B cell (primary cell): Measurements from ENCODE around the gene KDM5B. TPM values are rescaled to one million over a fixed set of nuclear protein-coding genes. Genes with fewer than 3 reads are reported as not detected.

Experiments
- ATAC-seq: fragments of 200-7000 bp; cut with Tn5 transposase; one replicate; pipeline ENCODE4 v1.10.0; 2021; ENCODE audit warnings: low read depth, mild to moderate bottlenecking, moderate number of reproducible peaks, moderate library complexity
- CTCF ChIA-PET: fragments of 350-600 bp; sonication (Branson Sonifier 250); formaldehyde crosslinking; loops from one replicate; lab custom pipeline; 2021; ENCODE audit warnings: antibody characterized with exemption, inconsistent platforms; lab: Charles Lee
- POLR2A ChIA-PET: fragments of 350-600 bp; sonication (Branson Sonifier 250); formaldehyde crosslinking; loops from one replicate; lab custom pipeline; 2021; ENCODE audit warnings: antibody characterized with exemption; lab: Charles Lee
- DNase-seq: peaks from one replicate; pipeline ENCODE4 v3.0.0; 2013
- H2AFZ ChIP-seq: 2 replicates; pipeline ENCODE4 v1.6.1; 2012; ENCODE audit warnings: mild to moderate bottlenecking, low read depth, low read length; ENCODE audit not compliant: insufficient read depth, poor library complexity, severe bottlenecking
- H3K27ac ChIP-seq, 2 donors: 1 replicate in 1 of 2; 2 replicates in 1 of 2; pipeline ENCODE4 v1.5.1; 2012 to 2013; ENCODE audit warnings: low read length in 2 of 2, mild to moderate bottlenecking in 2 of 2, moderate library complexity in 1 of 2
- H3K27me3 ChIP-seq, 4 experiments: fragments of 200-600 bp in 1 of 4; sonication (generic) in 1 of 4; replicated peaks in 1 of 4; 1 replicate in 2 of 4; 2 replicates in 2 of 4; pipeline versions ENCODE4 v1.6.1 to v1.7.0; 2013 to 2016; ENCODE audit warnings: low read length in 3 of 4, mild to moderate bottlenecking in 2 of 4, mixed read lengths in 1 of 4, moderate library complexity in 1 of 4; ENCODE audit not compliant: insufficient read depth in 4 of 4, control insufficient read depth in 3 of 4; ENCODE audit errors: control extremely low read depth in 1 of 4
- H3K36me3 ChIP-seq, 2 experiments: replicated peaks in 1 of 2; 1 replicate in 1 of 2; 2 replicates in 1 of 2; pipeline versions ENCODE4 v1.6.1 to v1.7.1; 2013; ENCODE audit warnings: low read length in 1 of 2; ENCODE audit not compliant: insufficient read depth in 2 of 2, control insufficient read depth in 1 of 2; ENCODE audit errors: control extremely low read depth in 1 of 2, extremely low read depth in 1 of 2
- H3K4me1 ChIP-seq, 2 donors: fragments of 200-600 bp in 1 of 2; sonication (generic) in 1 of 2; 1 replicate in 1 of 2; 2 replicates in 1 of 2; pipeline versions ENCODE4 v1.5.1 to v1.6.1; 2013 to 2017; ENCODE audit warnings: low read length in 2 of 2; ENCODE audit not compliant: control insufficient read depth in 2 of 2, insufficient read depth in 2 of 2
- H3K4me2 ChIP-seq: replicated peaks from 2 replicates; pipeline ENCODE3; 2012; ENCODE audit warnings: mild to moderate bottlenecking, low read depth, low read length; ENCODE audit not compliant: poor library complexity, severe bottlenecking
- H3K4me3 ChIP-seq, 5 experiments: fragments of 200-600 bp in 1 of 5; sonication (generic) in 1 of 5; 1 replicate in 3 of 5; 2 replicates in 2 of 5; pipeline versions ENCODE4 v1.5.1 to v1.7.0; 2011 to 2016; ENCODE audit warnings: low read length in 4 of 5, mild to moderate bottlenecking in 4 of 5, low read depth in 2 of 5, control low read depth in 1 of 5, moderate library complexity in 1 of 5; ENCODE audit not compliant: insufficient read depth in 1 of 5; ENCODE audit errors: control extremely low read depth in 1 of 5, extremely low read depth in 1 of 5
- H3K79me2 ChIP-seq: fragments of 200-600 bp; sonication (generic); one replicate; pipeline ENCODE4 v1.6.0; 2016; ENCODE audit warnings: low read length; ENCODE audit not compliant: control insufficient read depth, insufficient read depth
- H3K9ac ChIP-seq: fragments of 200-600 bp; sonication (generic); 2 replicates; pipeline ENCODE4 v1.6.1; 2017; ENCODE audit warnings: mild to moderate bottlenecking, low read length, moderate library complexity
- H3K9me3 ChIP-seq, 3 donors: one replicate each; pipeline versions ENCODE4 v1.6.1 to v1.7.1; 2013; ENCODE audit warnings: low read length in 2 of 3; ENCODE audit not compliant: control insufficient read depth in 2 of 3, insufficient read depth in 1 of 3; ENCODE audit errors: control extremely low read depth in 1 of 3
- H4K20me1 ChIP-seq: 2 replicates; pipeline ENCODE4 v1.6.0; 2012; ENCODE audit warnings: mild to moderate bottlenecking, low read length; ENCODE audit not compliant: insufficient read depth, control insufficient read depth, poor library complexity, severe bottlenecking
- H3K27ac Mint-ChIP-seq: one replicate; pipeline ENCODE4 v1.8.0; 2021; ENCODE audit warnings: mixed read lengths
- H3K27me3 Mint-ChIP-seq: one replicate; pipeline ENCODE4 v1.8.0; 2021; ENCODE audit warnings: mixed read lengths
- H3K4me1 Mint-ChIP-seq: one replicate; pipeline ENCODE4 v1.8.0; 2021; ENCODE audit warnings: mixed read lengths
- H3K4me3 Mint-ChIP-seq: one replicate; pipeline ENCODE4 v1.8.0; 2021; ENCODE audit warnings: mixed read lengths
- H3K9me3 Mint-ChIP-seq: one replicate; pipeline ENCODE4 v1.8.0; 2022; ENCODE audit warnings: mixed read lengths; ENCODE audit not compliant: insufficient read depth
- CTCF ChIP-seq: fragments of 200-600 bp; IDR thresholded peaks from one replicate; pipeline ENCODE4 v1.8.0; 2022; ENCODE audit warnings: antibody characterized with exemption, mild to moderate bottlenecking
- EZH2 ChIP-seq: IDR thresholded peaks from 2 replicates; pipeline ENCODE4 v1.6.1; 2012; ENCODE audit warnings: borderline replicate concordance, low read depth, mild to moderate bottlenecking, moderate library complexity, low read length; ENCODE audit not compliant: insufficient read depth, poor library complexity, severe bottlenecking
- WGBS: methylation state at CpG from one replicate; pipeline ENCODE4 v1.1.5; 2013; ENCODE audit warnings: missing lambda C conversion rate; ENCODE audit not compliant: insufficient coverage; 5-methylcytosine and 5-hydroxymethylcytosine counted together
- intact Hi-C: fragments of 100-400 bp; cut with micrococcal nuclease; formaldehyde crosslinking; loops from one replicate; pipeline ENCODE4 v1.10.0; 2022
- polyA plus RNA-seq: library from polyadenylated mRNA; depleted of rRNA; stranded (reverse); fragments of >200 nt; gene quantifications from 2 replicates; pipeline ENCODE4 v1.2.3, GENCODE V29; 2012
- total RNA-seq, 2 donors: library from RNA; stranded (reverse); fragments of 120-200 nt in 1 of 2; gene quantifications; 1 replicate in 1 of 2; 2 replicates in 1 of 2; pipeline versions ENCODE4 v1.2.3 to v1.2.4, GENCODE V29; 2013 to 2022

The KDM5B gene
- total and polyA plus RNA-seq, 2 donors (not counting 1 experiment from before 2014, with no cell fraction given), result 11.2 to 62.7 TPM

- H3K4me2 ChIP-seq, result no peak overlapping the region
- H3K4me1 Mint-ChIP-seq, result no peaks in the 10 kb centered on the region
- DNase-seq, result peak; percentile 12
- H3K27ac Mint-ChIP-seq, result no peak overlapping the region
- no peak for ATAC-seq
- H3K79me2 ChIP-seq, result no peaks in the 10 kb centered on the region
- no peaks in the 10 kb centered on the region for H3K27me3 Mint-ChIP-seq
- no peak overlapping the region for H3K4me3 Mint-ChIP-seq
- POLR2A ChIA-PET, result no interaction called here
- no peaks in the 10 kb centered on the region for H3K27me3 ChIP-seq
- H3K27ac ChIP-seq, result no peak overlapping the region
- no peak overlapping the region for H3K4me3 ChIP-seq
- WGBS, result no CpG with 5 or more reads among the region's 1 CpG
- intact Hi-C loops, result loop anchor here (1.0 kb wide), 1 partner anchor 249 kb away; no protein-coding TSS in a partner anchor
- H4K20me1 ChIP-seq, result no peaks in the 10 kb centered on the region
- H3K9me3 ChIP-seq, result no peaks in the 10 kb centered on the region
- no peak overlapping the region for H3K9ac ChIP-seq
- peaks cover 4 to 58% of the 10 kb centered on the region in 2 experiments for H3K36me3 ChIP-seq
- no peak for TF ChIP-seq EZH2
- peak; percentile 42 for TF ChIP-seq CTCF
- H3K4me1 ChIP-seq, result no peaks in the 10 kb centered on the region
- H3K9me3 Mint-ChIP-seq, result no peaks in the 10 kb centered on the region
- CTCF ChIA-PET, result interaction anchor here (0.9 to 3.7 kb wide), 9 partner anchors 14 to 751 kb away, joined by 3 to 48 read pairs (median 4); partner anchors contain the start of gene TMEM183A
- H2AFZ ChIP-seq, result no peak overlapping the region
These were observed 57.5 kb downstream of the KDM5B start for GRCh38 chr1:202750761-202751160.

- Mint-ChIP-seq H3K4me1 (no peaks in the 10 kb centered on the region), H3K27me3 (no peaks in the 10 kb centered on the region), H3K4me3 (no peak overlapping the region), H3K9me3 (no peaks in the 10 kb centered on the region), H3K27ac (no peak overlapping the region)
- WGBS, result 100% methylated on average over 2 of the region's 2 CpGs
- ATAC-seq (no peak), DNase-seq (no peak)
- Histone ChIP-seq H3K27me3 (no peaks in the 10 kb centered on the region), H3K36me3 (peaks cover 3 to 58% of the 10 kb centered on the region in 2 experiments), H2AFZ (no peak overlapping the region), H3K4me3 (no peak overlapping the region), H4K20me1 (no peaks in the 10 kb centered on the region), H3K4me1 (no peaks in the 10 kb centered on the region), H3K9ac (no peak overlapping the region), H3K27ac (no peak overlapping the region), H3K79me2 (no peaks in the 10 kb centered on the region), H3K9me3 (no peaks in the 10 kb centered on the region), H3K4me2 (no peak overlapping the region)
- CTCF ChIA-PET, result interaction anchor here (0.9 to 3.7 kb wide), 7 partner anchors 9 to 257 kb away, joined by 3 to 48 read pairs (median 5); partner anchors contain the start of gene TMEM183A
- intact Hi-C loops, result loop anchor here (1.0 kb wide), 1 partner anchor 249 kb away; no protein-coding TSS in a partner anchor
- TF ChIP-seq CTCF (no peak), EZH2 (no peak)
- POLR2A ChIA-PET, result no interaction called here
These were observed 58.2 kb downstream of the KDM5B start for GRCh38 chr1:202750024-202750423.
